NCI-H526 (cell line): ENCODE results near the gene NAGS.
"Not testable (repeated sequence)": the region's sequence is repeated elsewhere in the genome, so short reads cannot be mapped to it uniquely, and the experiment has no call there.

ENCODE experiments used
- DNase-seq, 2 experiments: peaks; one replicate each; lab custom pipeline; 2025; lab: John Stamatoyannopoulos, UW

The NAGS gene

DNA sequence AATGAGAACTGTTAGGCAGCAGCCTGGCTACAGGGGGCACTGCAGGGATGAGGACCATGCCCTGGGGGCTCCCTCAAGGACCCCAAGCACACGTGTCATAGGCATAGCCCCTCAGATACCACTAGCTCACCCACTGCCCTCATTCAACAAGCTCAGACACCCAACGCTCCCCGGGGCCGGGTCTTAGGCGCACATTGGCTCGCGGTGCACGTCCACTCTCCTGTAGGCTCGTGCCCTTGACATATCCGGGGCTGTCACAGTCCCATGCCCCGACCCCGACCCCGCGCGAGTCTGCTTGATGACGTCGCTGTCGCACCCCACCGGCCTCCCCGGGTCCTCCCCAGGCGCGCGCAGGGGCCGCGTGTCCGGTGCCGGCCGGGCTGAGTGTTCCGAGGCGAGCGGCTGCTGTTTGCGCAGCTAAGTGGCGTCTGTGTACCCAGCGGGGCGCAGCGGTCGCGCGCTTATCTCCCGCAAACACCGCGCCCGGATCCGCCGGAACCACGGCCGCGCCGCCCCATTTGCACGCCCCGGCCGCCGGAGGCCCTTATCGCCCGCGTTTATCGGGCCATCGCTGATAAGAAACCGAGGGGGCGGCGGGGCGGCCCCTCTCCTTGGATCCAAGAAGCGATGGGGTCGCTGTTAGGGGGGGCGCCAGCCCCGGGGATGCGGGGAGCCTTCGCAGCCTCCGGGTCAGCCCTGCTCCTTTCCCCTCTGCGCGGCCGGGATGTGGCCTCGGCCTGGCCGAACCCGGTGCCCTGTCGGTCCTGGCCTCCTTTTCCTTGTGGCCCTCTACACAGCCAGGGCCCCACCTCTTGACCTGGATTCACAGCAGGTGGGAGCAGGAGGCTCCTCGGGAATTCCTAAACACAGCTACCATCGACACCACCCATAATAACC lies 20.7 kb upstream of the NAGS start:
- peak; percentile 20 to 53 for DNase-seq

DNA sequence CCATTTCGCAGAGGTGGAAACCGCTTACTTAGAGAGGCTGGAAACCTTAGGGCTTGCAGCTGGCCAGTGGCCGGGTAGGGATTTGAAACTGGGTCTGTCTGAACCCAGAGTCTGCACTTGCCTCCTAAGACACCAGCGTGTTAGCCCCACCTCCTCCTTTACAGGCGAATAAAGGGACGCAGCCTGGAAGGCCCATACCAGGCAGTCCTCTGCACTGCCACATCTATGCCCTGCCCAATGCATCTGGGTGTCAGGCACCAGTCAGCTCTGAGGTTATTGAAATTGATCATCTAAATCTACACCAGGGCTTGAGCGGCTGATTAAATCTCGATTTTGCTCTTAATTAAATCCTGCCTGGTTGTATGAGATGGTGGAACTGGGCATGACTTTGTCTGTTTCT lies 19.9 kb upstream of the NAGS start:
- DNase-seq, result no peak

DNA sequence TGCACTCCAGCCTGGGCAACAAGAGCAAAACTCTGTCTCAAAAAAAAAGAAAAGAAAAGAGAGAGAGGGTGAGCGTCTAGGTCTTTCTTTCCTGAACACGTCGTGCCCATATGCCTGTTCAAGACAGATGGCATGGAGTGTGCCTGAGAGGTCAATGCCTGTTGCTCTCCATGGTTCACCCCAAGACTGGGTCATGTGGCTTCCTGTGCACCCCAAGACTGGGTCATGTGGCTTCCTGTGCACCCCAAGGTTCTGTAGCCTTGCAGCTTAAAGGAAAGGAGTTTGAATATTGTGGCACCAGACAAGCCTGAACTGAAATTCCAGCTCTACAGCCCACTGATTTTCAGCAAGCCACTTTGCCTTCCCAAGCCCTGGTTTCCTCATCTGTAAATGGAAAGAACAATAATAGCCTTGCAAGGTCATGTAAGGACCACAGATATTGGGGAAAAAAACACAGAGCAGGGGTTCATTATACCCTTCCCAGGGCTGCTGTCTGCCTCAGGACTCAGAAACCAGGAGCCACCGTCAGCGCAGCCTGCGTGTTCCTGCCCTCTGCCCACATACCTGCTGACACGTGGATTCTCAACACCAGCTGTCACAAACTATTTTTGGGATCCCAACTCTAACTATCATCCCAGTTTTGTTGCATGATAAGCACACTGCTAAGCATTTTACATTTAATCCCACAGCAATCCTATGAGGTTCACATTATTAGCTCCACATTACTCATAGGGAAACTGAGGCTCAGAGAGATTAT lies 18.0 kb upstream of the NAGS start:
- no peak for DNase-seq

DNA sequence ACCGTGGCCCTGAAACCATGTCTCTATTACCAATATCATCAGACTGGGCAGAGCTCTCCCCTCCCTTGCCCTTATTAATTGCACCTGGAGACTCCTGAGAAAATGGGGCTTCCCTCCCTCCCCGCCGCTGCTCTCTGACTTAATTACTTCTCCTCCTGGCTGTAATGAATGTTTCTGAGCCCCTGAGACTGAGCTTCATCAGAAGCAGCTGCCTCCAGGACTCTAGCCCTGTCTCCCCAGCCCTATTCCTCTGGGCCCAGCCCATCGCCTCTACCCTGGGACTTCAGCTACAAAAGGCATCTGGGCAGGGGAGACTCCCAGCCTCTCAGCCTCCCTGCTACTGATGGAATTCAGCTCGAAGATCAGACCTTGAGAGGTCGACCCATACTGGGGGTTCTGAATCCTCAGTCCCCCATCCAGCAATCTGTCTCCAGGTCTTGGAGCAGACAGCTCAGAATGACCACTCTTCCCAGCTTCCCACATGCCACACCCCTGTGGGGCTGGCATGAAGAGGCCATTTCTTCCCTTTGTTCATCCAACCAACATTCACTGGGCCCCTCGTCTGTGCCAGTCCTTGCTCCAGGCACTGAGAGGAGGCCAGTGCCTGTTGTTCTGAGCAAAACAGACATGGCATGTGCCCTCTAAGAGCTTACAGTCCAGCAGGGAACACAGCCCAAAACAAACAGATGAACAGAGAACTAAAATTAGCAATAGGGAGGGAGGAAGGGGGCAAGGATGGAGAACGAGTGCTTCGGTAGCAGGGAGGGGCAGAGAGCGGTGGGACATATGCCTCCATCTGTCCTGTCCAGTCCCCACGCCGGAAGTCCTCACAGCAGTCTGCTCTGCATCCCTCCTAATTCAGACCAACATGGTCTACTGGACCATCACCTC lies 17.0 kb upstream of the NAGS start:
- DNase-seq, result no peak

DNA sequence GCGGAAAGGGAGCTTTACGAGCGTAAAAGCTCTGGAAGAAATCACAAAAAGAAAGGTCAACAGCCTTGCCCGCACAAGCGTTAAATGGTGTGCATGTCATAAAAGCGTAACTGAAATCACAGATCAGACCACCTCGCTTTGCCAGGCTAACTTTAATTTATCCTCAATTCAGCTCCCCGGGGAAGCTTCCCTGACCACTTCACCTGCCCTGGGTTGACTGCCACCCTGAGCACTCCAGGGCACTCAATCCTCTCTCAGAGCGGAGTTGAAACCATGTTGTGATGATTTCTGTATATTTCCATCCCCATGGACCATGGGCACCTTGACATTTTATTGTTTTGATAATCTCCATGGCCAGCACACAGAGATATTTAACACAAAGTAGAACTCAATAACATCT lies 16.1 kb upstream of the NAGS start:
- no peak for DNase-seq

DNA sequence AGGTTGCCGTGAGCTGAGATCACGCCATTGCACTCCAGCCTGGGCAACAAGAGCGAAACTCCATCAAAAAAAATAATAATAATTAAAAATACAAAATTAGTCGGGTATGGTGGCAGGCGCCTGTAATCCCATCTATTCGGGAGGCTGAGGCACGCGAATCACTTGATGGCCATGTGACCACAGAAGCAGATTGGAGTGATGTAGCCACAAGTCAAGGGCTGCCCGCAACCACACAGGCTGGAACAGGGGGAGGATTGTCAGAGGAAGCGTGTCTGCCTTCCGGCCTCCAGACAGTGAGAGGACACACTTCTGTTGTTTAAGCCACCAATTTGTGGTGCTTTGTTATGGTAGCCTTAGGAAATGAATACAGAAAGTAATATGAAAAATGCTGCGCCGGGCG lies 11.8 kb upstream of the NAGS start:
- no peak for DNase-seq

DNA sequence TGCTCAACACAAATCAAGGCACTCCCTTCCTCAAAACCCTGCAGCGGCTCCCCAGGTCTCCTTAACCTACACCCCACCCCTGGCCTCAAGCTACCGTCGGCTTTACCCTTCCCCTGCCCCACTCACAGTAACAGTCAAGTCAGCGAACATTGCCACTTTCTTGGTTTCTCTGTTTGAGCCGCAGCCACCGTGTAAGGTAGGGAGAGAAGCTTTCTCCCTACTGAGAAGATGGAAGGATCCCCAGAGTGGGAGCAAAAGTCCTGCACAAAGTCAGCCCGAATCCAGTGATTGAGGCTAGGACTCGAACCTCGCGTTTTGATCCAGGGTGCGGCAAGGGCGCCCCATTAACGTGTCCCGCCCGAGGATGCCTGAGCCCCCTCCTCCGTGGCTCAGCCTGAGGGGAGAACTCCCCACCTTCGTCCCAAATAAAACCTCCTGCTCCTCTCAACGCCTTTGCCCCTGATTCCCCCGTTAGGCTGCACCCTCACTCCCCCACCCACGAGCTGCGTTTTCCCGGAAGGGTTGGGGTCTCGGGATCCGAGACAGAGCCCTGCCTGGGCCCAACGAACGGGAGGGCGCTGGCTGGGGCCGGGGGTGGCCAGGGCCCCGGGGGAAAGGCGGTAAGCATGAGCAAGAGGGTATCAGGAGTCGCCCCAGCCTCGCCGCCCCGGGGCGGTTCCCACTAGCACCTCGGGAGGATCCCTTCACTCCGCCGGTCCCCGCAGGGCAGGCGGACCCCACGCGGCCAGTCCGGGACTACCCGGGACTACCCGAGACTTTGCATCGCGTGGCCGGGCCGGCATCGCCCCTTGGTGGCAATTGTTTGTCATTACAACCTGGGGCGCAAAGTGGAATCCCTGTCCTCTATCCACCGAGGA lies 9.9 kb upstream of the NAGS start:
- peak; percentile 41 to 87 for DNase-seq

DNA sequence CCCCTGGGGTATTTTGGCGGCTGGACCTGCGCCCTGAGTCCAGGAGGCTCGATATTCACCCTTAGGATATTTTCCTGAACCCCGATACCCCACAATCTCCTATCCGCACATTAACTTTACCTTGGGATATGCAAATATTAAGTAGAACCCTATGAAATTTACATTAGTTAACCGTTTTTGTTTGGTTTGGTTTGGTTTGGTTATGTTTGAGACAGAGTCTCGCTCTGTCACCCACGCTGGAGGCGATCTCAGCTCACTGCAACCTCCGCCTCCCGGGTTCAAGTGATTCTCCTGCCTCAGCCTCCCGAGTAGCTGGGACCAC lies 9.3 kb upstream of the NAGS start:
- no peak for DNase-seq

DNA sequence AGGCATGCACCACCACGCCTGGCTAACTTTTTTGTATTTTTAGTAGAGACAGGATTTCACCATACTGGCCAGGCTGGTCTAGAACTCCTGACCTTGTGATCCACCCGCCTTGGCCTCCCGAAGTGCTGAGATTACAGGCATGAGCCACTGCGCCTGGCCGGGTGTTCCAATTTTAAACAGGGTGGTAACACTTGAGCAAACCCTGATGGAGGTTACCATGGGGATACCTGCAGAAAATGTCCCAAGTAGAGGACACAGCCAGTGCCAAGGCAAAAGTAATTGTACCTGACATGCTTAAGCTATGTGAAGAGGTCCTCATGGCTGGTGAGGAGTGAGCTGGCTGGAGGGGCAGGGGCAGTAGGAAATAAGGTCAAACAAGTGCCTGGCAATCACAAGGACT lies 7.2 kb upstream of the NAGS start:
- DNase-seq, result not testable (repeated sequence)

DNA sequence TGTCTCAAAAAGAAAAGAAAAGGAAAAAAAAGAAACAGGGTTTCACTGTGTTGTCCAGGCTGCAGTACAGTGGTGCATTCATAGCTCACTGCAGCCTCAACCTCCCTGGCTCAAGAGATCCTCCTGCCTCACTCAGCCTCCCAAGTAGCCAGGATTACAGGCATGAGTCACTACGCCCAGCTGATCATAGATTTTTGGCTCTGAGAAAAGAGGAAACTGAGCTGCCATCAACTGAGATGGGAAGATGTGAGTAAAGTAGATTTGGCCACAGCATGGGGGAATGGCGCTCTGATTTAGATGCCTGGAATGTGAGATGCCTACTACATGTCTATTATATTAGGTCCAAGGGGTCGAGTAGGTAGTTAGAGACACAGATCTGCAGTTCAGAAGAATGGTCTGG lies 5.9 kb upstream of the NAGS start:
- no peak for DNase-seq

DNA sequence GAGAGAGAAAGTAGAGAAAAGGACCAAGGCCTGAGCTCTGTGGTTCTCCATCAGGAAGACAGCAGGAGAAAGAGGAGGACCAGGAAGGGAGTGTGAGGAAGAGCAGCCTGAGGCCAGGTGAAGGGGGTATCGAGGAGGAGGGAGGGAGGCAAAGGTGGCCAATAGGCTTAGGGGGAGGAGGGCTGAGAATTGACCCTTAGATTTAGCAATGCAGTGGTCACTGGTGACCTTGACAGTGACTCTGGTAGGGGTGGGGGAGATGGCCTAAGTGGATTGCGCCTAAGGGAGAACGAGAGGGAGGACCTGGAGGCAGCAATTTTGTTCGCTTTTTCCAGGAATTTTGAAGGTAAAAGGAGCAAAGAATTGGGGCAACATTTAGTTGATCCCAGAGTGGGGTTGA lies 5.4 kb upstream of the NAGS start:
- no peak for DNase-seq

DNA sequence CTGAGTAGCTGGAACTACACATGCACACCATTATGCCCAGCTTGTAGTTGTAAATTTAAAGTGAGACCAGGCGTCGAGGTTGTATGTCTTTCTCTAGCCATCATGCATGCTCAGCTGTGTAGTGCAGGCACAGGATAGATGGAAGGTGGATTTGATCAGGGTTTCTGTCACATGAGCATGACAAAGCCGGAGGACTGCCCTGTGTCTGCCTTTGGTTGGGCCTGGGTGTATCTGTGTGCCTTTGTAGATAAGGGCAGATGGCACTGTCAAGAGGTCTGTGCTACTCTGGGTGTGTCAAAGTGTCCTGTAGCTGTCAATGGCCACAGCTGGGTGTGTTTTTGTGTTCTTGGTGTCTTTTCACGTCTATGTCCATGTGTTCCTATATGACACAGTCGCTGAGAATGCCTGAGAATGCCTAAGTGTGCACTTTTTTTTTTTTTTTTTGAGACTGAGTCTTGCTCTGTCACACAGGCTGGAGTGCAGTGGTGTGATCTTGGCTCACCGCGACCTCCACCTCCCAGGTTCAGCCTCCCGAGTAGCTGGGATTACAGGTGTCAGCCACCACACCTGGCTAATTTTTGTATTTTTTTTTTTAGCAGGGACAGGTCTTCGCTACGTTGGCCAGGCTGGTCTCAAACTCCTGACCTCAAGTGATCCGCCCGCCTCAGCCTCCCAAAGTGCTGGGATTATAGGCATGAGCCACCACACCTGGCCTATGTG lies 4.1 kb upstream of the NAGS start:
- DNase-seq, result no peak

DNA sequence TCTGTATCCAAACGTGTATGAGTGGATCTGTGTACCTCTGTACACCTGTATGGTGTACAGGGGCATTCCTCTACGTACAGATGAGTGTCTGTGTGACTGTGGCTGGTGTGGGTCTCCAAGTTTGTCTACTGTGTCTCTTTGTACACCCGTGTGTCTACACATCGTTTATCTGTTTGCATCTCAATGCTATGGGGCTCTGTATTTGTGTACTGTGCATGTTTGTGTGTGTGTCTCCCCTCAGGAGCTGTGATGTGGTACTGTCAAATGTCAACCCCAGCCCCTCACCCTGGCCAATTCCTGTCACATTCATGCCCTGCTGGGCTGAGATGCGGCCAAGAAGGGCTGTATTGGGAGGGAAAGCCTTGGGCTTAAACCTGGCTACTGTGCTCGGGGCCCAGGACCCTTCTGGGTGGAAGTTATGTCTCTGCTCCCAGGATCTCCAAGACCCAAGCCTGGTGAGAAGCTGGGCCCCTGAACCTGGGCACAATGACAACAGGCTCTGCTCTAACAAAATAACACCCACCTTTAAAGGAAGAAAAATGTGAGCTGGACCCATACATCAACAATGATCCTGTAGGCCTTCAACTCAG lies 3.5 kb upstream of the NAGS start:
- no peak for DNase-seq

DNA sequence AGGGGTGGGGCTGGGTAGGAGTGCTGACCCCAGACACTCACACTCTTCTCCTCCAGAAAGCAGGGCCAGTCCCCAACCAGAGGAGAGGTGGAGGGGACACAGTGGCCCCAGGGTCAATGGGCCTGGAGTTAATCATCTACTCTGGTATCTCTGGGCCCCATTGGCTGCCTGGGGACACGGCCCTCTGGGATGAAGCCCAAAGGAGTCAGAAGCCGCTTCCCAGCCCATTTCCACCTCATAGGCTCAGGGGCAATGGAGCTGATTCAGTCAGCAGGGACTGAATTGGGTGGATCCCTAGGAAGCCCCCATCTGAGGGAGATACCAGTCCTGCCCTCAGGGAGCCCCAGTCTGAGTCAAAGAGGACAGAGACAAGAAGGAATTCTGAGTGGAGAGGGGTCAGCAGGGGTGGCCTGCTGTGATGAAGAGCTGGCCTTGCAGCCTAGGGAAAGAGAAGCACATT lies 2.9 kb upstream of the NAGS start:
- no peak for DNase-seq

DNA sequence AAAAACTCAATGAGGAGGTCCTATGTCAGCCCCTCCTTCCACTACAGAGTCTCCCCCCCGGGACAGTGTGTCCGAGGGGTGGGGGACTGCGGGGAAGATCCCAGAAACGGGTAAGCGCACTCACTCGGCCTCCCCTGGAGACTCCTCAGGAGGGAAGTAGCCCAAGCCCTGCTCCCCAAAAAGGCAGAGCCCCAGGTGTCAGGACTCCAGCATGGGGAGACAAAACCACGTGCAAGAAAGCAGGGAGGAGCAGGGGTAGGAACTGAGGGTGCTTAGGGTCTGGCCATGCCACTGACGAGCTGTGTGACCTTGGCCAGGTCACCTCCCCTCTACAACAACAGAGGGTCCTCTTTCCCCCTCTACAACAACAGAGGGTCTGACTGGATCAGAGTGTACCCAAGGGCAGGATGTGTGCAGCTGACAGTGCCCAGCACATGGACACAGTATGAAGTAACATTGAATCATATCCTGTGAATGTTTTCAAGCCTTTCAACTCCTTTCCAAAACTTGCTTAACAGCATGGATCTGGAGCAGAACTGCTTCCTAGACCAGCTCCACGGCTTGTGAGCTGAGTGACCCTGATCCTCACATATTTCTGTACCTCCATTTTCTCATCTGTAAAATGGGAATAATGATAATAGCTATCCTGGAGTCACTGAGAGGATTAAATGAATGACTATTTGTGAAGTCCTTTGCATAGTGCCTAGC lies 2.1 kb upstream of the NAGS start:
- DNase-seq, result no peak

DNA sequence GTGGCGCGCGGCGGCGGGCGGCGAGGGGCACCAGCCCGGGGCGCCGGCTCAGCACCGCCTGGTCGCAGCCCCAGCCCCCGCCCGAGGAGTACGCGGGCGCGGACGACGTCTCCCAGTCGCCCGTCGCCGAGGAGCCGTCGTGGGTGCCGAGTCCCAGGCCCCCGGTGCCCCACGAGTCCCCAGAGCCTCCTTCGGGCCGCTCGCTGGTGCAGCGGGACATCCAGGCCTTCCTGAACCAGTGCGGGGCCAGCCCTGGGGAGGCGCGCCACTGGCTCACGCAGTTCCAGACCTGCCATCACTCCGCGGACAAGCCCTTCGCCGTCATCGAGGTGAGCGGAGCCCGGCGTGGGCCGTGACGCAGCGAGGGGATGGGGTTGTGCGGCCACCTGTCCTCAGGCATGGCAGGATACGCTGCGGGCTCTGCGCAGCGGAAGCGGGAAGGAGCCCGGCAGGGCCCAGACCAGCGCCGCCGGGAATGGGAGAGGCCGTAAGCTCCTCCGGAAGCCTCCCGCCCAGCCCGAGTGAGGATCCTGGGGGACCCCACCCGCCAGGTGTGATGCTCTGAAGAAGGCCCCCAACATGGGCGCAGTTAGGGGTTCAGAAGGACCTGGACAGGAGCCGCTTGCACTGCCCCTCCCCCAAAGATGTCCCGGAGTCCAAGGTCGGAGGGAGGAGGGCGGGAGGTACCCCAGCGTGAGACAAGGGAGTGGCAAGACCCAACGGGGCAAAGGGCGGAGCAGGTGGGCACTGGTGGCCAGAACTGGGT lies 522 bp downstream of the NAGS start:
- DNase-seq, result peak in 1 of 2 experiments; percentile 52

DNA sequence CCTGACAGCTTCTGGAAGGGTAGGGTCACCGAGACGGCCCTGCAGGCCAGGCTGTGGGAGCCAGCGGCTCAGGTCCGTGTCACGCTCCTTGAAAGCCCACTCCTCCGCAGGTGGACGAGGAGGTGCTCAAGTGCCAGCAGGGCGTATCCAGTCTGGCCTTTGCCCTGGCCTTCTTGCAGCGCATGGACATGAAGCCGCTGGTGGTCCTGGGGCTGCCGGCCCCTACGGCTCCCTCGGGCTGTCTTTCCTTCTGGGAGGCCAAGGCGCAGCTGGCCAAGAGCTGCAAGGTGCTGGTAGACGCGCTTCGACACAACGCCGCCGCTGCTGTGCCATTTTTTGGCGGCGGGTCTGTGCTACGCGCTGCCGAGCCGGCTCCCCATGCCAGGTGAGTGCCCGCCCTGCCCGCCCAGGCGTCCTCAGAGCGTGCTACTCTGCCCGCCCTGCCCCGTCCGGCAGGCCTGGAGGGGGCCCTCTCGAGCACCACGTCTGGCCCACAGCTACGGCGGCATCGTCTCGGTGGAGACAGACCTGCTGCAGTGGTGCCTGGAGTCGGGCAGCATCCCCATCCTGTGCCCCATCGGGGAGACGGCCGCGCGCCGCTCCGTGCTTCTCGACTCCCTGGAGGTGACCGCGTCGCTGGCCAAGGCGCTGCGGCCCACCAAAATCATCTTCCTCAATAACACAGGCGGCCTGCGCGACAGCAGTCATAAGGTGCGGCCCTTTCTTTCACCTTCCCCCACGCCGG lies 1.3 kb downstream of the NAGS start:
- peak in 1 of 2 experiments; percentile 82 for DNase-seq

DNA sequence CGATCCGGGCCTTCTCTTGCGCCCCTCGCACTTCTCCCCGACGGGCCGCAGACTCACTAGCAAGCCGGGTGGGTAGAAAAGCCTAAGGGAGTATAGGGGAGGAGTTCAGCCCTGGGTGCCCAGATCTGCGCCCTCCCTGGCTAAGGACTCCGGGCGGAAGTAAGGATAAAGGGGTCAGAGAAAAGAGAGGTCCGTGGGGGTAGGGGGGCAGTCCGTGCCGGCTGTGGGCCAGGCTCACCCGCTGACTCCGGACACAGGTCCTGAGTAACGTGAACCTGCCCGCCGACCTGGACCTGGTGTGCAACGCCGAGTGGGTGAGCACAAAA lies 1.8 kb downstream of the NAGS start:
- peak in 1 of 2 experiments; percentile 72 for DNase-seq
